Neural crest cell (in vitro differentiated cells): ENCODE results near the gene PTGDR2. TPM values are rescaled to one million over a fixed set of nuclear protein-coding genes. Genes with fewer than 3 reads are reported as not detected.

ENCODE experiments used
- DNase-seq: peaks from one replicate; pipeline ENCODE4 v3.0.0; 2021; ENCODE audit warnings: low read depth, mixed read lengths, low spot score
- H3K27ac Mint-ChIP-seq: one replicate; pipeline ENCODE4 v1.8.0; 2021; ENCODE audit warnings: mild to moderate bottlenecking, mixed read lengths; ENCODE audit not compliant: unreplicated experiment
- H3K27me3 Mint-ChIP-seq: 2 replicates; pipeline ENCODE4 v1.8.0; 2021; ENCODE audit warnings: low read depth, mild to moderate bottlenecking, mixed read lengths
- H3K36me3 Mint-ChIP-seq: 2 replicates; pipeline ENCODE4 v1.8.0; 2021; ENCODE audit warnings: low read depth, mild to moderate bottlenecking, mixed read lengths
- H3K4me1 Mint-ChIP-seq: 2 replicates; pipeline ENCODE4 v1.8.0; 2021; ENCODE audit warnings: mixed read lengths
- H3K4me3 Mint-ChIP-seq: one replicate; pipeline ENCODE4 v1.8.0; 2021; ENCODE audit warnings: mild to moderate bottlenecking, mixed read lengths
- H3K9me3 Mint-ChIP-seq: 2 replicates; pipeline ENCODE4 v1.8.0; 2021; ENCODE audit warnings: mixed read lengths
- CTCF ChIP-seq: fragments of 200-600 bp; sonication (generic); conservative IDR thresholded peaks from 2 replicates; pipeline ENCODE4 v1.5.0; 2021; ENCODE audit warnings: antibody characterized with exemption, mild to moderate bottlenecking
- total RNA-seq: library from RNA; stranded (reverse); gene quantifications from 2 replicates; pipeline ENCODE4 v1.2.1, GENCODE V29; 2021

PTGDR2 gene
- total RNA-seq, 1 donor from 2014 or later = 0.16 TPM

- DNase-seq = no peak
- Mint-ChIP-seq H3K27me3 (no peaks in the 10 kb centered on the region), H3K36me3 (no peaks in the 10 kb centered on the region), H3K27ac (peak overlapping the region; percentile 35), H3K4me3 (no peak overlapping the region), H3K9me3 (no peaks in the 10 kb centered on the region), H3K4me1 (no peaks in the 10 kb centered on the region)
- no peak for TF ChIP-seq CTCF
These were observed 13.7 kb upstream of the PTGDR2 start for GRCh38 chr11:60869451-60869825.

GRCh38 chr11:60868682-60869450 lies 13.1 kb upstream of the PTGDR2 start:
- DNase-seq = no peak
- H3K9me3 Mint-ChIP-seq = no peaks in the 10 kb centered on the region
- H3K4me1 Mint-ChIP-seq = no peaks in the 10 kb centered on the region
- H3K27ac Mint-ChIP-seq = no peak overlapping the region
- no peak for TF ChIP-seq CTCF
- no peaks in the 10 kb centered on the region for H3K36me3 Mint-ChIP-seq
- H3K4me3 Mint-ChIP-seq = no peak overlapping the region
- H3K27me3 Mint-ChIP-seq = no peaks in the 10 kb centered on the region

GRCh38 chr11:60867871-60868681 lies 12.3 kb upstream of the PTGDR2 start:
- H3K4me3 Mint-ChIP-seq = no peak overlapping the region
- H3K36me3 Mint-ChIP-seq = no peaks in the 10 kb centered on the region
- H3K9me3 Mint-ChIP-seq = no peaks in the 10 kb centered on the region
- H3K27me3 Mint-ChIP-seq = no peaks in the 10 kb centered on the region
- DNase-seq = no peak
- TF ChIP-seq CTCF = no peak
- no peak overlapping the region for H3K27ac Mint-ChIP-seq
- H3K4me1 Mint-ChIP-seq = no peaks in the 10 kb centered on the region

GRCh38 chr11:60866911-60867870 lies 11.4 kb upstream of the PTGDR2 start, which contains the start of gene ZP1:
ZP1 (plus strand) TSS chr11:60867542; CDS start chr11:60867562, 20 bp downstream.
- DNase-seq = no peak
- Mint-ChIP-seq H3K4me1 (no peaks in the 10 kb centered on the region), H3K9me3 (no peaks in the 10 kb centered on the region), H3K27ac (no peak within 1 kb of the TSS), H3K36me3 (no peaks in the 10 kb centered on the region), H3K27me3 (no peaks in the 10 kb centered on the region), H3K4me3 (no peak within 1 kb of the TSS)
- no peak for TF ChIP-seq CTCF
